OCI-LY7 (cell line): ENCODE measurements around the gene EPO. TPM values are rescaled to one million over a fixed set of nuclear protein-coding genes. Genes with fewer than 3 reads are reported as not detected.

Experiments used
- BruUV-seq: library from RNA; stranded (reverse); fragments of 400-500 nt; replicated peaks from 2 replicates; lab custom pipeline; 2021; lab: Mats Ljungman, UMichigan
- CTCF ChIA-PET: fragments of 300-600 bp; sonication (Branson Sonifier 250); formaldehyde crosslinking; loops from one replicate; lab custom pipeline; 2022; ENCODE audit warnings: antibody characterized with exemption; ENCODE audit not compliant: unreplicated experiment; lab: Charles Lee
- POLR2A ChIA-PET: fragments of 300-600 bp; sonication (Branson Sonifier 250); formaldehyde crosslinking; loops from one replicate; lab custom pipeline; 2022; ENCODE audit warnings: antibody characterized with exemption; lab: Charles Lee
- DNase-seq: peaks from one replicate; pipeline ENCODE4 v3.0.0-alpha.2; 2015; ENCODE audit warnings: low spot score
- H2AFZ ChIP-seq: fragments of 200-600 bp; sonication (generic), shearing (Covaris generic); 2 replicates; pipeline ENCODE4 v1.6.1; 2014; ENCODE audit warnings: mild to moderate bottlenecking, antibody characterized with exemption, low read length, moderate library complexity
- H3K27ac ChIP-seq: fragments of 200-600 bp; sonication (generic); 2 replicates; pipeline ENCODE4 v1.5.1; 2014; ENCODE audit warnings: mixed run types, low read depth, mild to moderate bottlenecking, moderate library complexity, low read length, inconsistent platforms; ENCODE audit not compliant: poor library complexity, severe bottlenecking
- H3K36me3 ChIP-seq: fragments of 200-600 bp; sonication (generic); 2 replicates; pipeline ENCODE4 v1.6.1; 2014; ENCODE audit warnings: mild to moderate bottlenecking, antibody characterized with exemption, low read length, moderate library complexity, mixed read lengths; ENCODE audit not compliant: insufficient read depth
- H3K4me1 ChIP-seq: fragments of 200-600 bp; sonication (generic); 2 replicates; pipeline ENCODE4 v1.5.1; 2014; ENCODE audit warnings: mild to moderate bottlenecking, low read length; ENCODE audit not compliant: insufficient read depth, poor library complexity, severe bottlenecking
- H3K4me2 ChIP-seq: fragments of 200-600 bp; sonication (generic); 2 replicates; pipeline ENCODE4 v1.6.1; 2014; ENCODE audit warnings: mild to moderate bottlenecking, low read length
- H3K4me3 ChIP-seq: fragments of 200-600 bp; sonication (generic); 2 replicates; pipeline ENCODE4 v1.5.1; 2014; ENCODE audit warnings: mild to moderate bottlenecking, low read depth, low read length; ENCODE audit not compliant: poor library complexity, severe bottlenecking
- H3K79me2 ChIP-seq: fragments of 200-600 bp; sonication (generic); 2 replicates; pipeline ENCODE4 v1.6.1; 2016; ENCODE audit warnings: low read depth, mild to moderate bottlenecking, low read length, moderate library complexity, mixed read lengths; ENCODE audit not compliant: insufficient read depth
- H3K9me2 ChIP-seq: fragments of 200-600 bp; sonication (generic); 2 replicates; pipeline ENCODE4 v1.6.1; 2016; ENCODE audit warnings: mild to moderate bottlenecking, low read length, mixed read lengths; ENCODE audit not compliant: insufficient read depth
- H3K9me3 ChIP-seq: fragments of 200-600 bp; sonication (generic); 2 replicates; pipeline ENCODE4 v1.6.1; 2014; ENCODE audit warnings: mild to moderate bottlenecking, mixed run types, low read length, mixed read lengths
- H4K20me1 ChIP-seq: fragments of 200-600 bp; sonication (generic); 2 replicates; pipeline ENCODE4 v1.6.1; 2014; ENCODE audit warnings: mild to moderate bottlenecking, antibody characterized with exemption, low read length, moderate library complexity, mixed read lengths; ENCODE audit not compliant: insufficient read depth
- EZH2phosphoT487 ChIP-seq: fragments of 200-600 bp; sonication (generic); IDR thresholded peaks from 2 replicates; pipeline ENCODE4 v1.6.1; 2018; ENCODE audit warnings: low read depth, borderline replicate concordance, mild to moderate bottlenecking, mixed run types, antibody characterized with exemption, low read length, moderate library complexity, mixed read lengths
- intact Hi-C: fragments of 100-400 bp; cut with micrococcal nuclease; formaldehyde crosslinking; loops from one replicate; pipeline ENCODE4 v1.10.0; 2022; ENCODE audit not compliant: unreplicated experiment
- total RNA-seq, 2 experiments: library from RNA; depleted of rRNA in 1 of 2; stranded (reverse); fragments of >200 nt in 1 of 2; shearing (Covaris generic) in 1 of 2; gene quantifications; 2 replicates each; pipeline ENCODE4 v1.2.3, GENCODE V29; 2014 to 2022
- TF ChIP-seq, protein P1 (sequence below): fragments of 200-600 bp; sonication (generic); conservative IDR thresholded peaks from 2 replicates; pipeline ENCODE4 v1.5.1; 2014; ENCODE audit warnings: mild to moderate bottlenecking, antibody characterized with exemption, low read length, moderate library complexity, mixed read lengths

The EPO gene
- total RNA-seq, 2 experiments from 2014 or later = 0.13 TPM; not detected in 1

DNA sequence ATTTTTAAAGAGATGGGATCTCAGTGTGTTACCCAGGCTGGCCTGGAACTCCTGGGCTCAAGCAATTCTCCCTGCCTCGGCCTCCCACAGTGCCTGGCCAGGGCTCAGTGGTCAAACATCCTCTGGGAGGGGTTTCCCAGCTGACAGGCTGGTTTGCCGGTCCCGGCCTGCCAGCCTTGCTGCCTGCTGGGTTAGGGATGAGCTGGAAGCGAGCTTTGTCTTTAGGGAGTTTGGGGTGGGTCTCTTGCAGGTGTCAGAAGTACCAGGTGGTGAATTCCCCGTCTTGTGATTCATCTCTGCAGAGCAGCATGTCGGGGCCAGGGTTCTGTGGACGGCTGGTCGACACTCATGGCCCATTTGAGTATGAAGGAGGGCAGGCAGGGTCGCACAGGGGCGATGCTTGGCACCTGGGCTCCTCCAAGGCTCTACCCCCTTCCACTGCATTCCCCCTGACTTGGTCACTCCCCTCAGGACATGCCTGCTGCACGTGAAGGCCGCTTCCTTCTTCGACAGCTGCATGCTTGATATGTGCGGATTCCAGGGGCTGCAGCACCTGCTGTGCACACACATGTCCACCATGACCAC lies 43.4 kb downstream of the EPO start:
- TF ChIP-seq, protein P1, sequence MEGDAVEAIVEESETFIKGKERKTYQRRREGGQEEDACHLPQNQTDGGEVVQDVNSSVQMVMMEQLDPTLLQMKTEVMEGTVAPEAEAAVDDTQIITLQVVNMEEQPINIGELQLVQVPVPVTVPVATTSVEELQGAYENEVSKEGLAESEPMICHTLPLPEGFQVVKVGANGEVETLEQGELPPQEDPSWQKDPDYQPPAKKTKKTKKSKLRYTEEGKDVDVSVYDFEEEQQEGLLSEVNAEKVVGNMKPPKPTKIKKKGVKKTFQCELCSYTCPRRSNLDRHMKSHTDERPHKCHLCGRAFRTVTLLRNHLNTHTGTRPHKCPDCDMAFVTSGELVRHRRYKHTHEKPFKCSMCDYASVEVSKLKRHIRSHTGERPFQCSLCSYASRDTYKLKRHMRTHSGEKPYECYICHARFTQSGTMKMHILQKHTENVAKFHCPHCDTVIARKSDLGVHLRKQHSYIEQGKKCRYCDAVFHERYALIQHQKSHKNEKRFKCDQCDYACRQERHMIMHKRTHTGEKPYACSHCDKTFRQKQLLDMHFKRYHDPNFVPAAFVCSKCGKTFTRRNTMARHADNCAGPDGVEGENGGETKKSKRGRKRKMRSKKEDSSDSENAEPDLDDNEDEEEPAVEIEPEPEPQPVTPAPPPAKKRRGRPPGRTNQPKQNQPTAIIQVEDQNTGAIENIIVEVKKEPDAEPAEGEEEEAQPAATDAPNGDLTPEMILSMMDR = no peak
- no peak for TF ChIP-seq EZH2phosphoT487
- Histone ChIP-seq H3K27ac (no peak overlapping the region), H4K20me1 (no peaks in the 10 kb centered on the region), H3K36me3 (no peaks in the 10 kb centered on the region), H3K9me3 (no peaks in the 10 kb centered on the region), H3K4me3 (no peak overlapping the region), H2AFZ (no peak overlapping the region), H3K4me1 (no peaks in the 10 kb centered on the region), H3K79me2 (no peaks in the 10 kb centered on the region), H3K4me2 (no peak overlapping the region), H3K9me2 (no peaks in the 10 kb centered on the region)
- BruUV-seq = no TSS peak
- intact Hi-C loops = no loop called here
- DNase-seq = no peak
- ChIA-PET POLR2A (no interaction called here), CTCF (no interaction called here)

DNA sequence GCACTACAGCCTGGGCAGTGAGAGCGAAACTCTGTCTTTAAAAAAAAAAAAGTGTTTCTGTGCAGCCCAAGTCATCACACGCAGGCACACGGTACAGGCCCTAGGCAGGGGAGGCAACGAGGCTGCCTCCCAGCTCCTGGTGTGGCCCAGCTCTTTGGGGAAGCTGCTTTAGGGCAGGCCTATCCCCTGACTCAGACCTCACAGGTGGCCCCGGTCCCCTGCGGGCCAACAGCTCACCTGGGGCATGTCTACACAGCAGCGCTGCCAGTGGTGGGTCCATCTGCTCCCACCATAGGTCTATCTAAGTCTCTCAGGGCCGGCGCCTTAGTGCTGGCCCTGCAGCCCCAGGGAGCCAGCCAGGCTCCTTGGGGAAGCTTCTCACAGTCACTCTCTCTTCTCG lies 44.6 kb downstream of the EPO start:
- no TSS peak for BruUV-seq
- Histone ChIP-seq H3K27ac (no peak overlapping the region), H3K4me1 (no peaks in the 10 kb centered on the region), H3K4me3 (no peak overlapping the region), H2AFZ (no peak overlapping the region), H3K9me3 (no peaks in the 10 kb centered on the region), H4K20me1 (no peaks in the 10 kb centered on the region), H3K36me3 (no peaks in the 10 kb centered on the region), H3K4me2 (no peak overlapping the region), H3K9me2 (no peaks in the 10 kb centered on the region), H3K79me2 (no peaks in the 10 kb centered on the region)
- DNase-seq = no peak
- CTCF ChIA-PET = no interaction called here
- no peak for TF ChIP-seq EZH2phosphoT487
- TF ChIP-seq, protein P1 = no peak
- POLR2A ChIA-PET = no interaction called here
- intact Hi-C loops = no loop called here

DNA sequence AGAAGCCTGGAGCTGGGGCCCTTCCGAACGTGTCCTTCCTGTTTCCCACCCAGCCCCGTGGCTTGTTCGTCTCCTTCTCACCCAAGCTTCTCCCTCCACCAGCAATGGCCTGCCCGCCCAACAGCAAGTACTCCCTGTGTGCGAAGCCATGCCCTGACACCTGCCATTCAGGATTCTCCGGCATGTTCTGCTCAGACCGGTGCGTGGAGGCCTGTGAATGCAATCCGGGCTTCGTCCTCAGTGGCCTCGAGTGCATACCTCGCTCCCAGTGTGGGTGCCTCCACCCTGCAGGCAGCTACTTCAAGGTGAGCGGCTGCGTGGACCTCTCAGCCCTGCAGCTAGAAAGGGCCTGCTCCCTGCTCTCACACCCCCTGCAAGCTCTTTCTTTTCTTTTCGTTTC lies 45.0 kb downstream of the EPO start:
- no TSS peak for BruUV-seq
- Histone ChIP-seq H3K4me1 (no peaks in the 10 kb centered on the region), H3K36me3 (no peaks in the 10 kb centered on the region), H4K20me1 (no peaks in the 10 kb centered on the region), H3K4me3 (no peak overlapping the region), H3K9me2 (no peaks in the 10 kb centered on the region), H2AFZ (no peak overlapping the region), H3K79me2 (no peaks in the 10 kb centered on the region), H3K27ac (no peak overlapping the region), H3K9me3 (no peaks in the 10 kb centered on the region), H3K4me2 (no peak overlapping the region)
- POLR2A ChIA-PET = no interaction called here
- DNase-seq = no peak
- TF ChIP-seq, protein P1 = no peak
- TF ChIP-seq EZH2phosphoT487 = no peak
- intact Hi-C loops = no loop called here
- CTCF ChIA-PET = no interaction called here
